Measurements from ENCODE around the gene PTPRCAP.

DNA sequence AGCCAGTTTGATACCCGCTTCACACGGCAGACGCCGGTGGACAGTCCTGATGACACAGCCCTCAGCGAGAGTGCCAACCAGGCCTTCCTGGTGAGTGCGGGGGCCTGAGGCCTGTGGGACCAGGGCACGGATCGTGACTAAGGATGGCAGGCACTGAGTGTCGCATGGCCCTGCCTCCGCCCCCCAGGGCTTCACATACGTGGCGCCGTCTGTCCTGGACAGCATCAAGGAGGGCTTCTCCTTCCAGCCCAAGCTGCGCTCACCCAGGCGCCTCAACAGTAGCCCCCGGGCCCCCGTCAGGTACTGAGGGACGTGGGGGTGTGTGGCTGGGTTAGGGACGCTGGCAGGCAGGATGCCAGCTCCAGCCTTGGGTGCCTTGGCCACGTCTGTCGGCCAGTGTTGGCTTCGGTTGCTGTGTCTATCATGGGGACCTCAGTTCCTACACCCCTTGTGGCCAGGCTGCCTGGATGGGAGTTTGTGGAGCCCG is 3.0 kb downstream of the PTPRCAP start:
- TF ChIP-seq POLR2A (IDR thresholded peaks at IDR 0.05) = no peak
- no peak for TF ChIP-seq CTCF (IDR thresholded peaks at IDR 0.05)
- TF ChIP-seq POLR2AphosphoS5 (IDR thresholded peaks at IDR 0.05) = no peak
- no peak for TF ChIP-seq EP300 (IDR thresholded peaks at IDR 0.05)
